ENCODE measurements around the gene MAN1A1. TPM values are rescaled to one million over a fixed set of nuclear protein-coding genes. Genes with fewer than 3 reads are reported as not detected.

MAN1A1 gene
- total and polyA plus RNA-seq, 2 of the 8 experiments (the other 6 are each of a cell fraction or from before 2014, with no cell fraction given) = 1.8 to 5.4 TPM

GRCh38 chr6:119204719-119205118, 144.8 kb downstream of the MAN1A1 start:
- Histone ChIP-seq H3K9me3 (ENCODE audit: insufficient read depth in 2 of 2, low read depth in 1 of 2, low read length in 1 of 2) (no peaks in the 10 kb centered on the region), H4K20me1 (replicated peaks in 1 of 2; ENCODE audit: control insufficient read depth in 1 of 2, insufficient read depth in 2 of 2, low read length in 2 of 2) (no peaks in the 10 kb centered on the region), H3K4ac (replicated peaks; ENCODE audit: insufficient read length, low read depth, low read length) (no peak overlapping the region), H3K27ac (ENCODE audit: low read depth, low read length) (no peak overlapping the region), H4K8ac (ENCODE audit: extremely low read depth, insufficient read depth, low read length) (no peak overlapping the region), H2BK15ac (ENCODE audit: low read length) (no peak overlapping the region), H3K79me2 (ENCODE audit: control insufficient read depth in 1 of 2, insufficient read depth in 2 of 2, low read length in 2 of 2) (no peaks in the 10 kb centered on the region), H2BK120ac (replicated peaks; ENCODE audit: low read depth, low read length) (no peak overlapping the region), H3K36me3 (ENCODE audit: control insufficient read depth in 2 of 4, insufficient read depth in 4 of 4, low read length in 3 of 4) (no peaks in the 10 kb centered on the region), H3K18ac (ENCODE audit: extremely low read depth, low read length) (no peak overlapping the region), H2BK12ac (ENCODE audit: low read depth, low read length) (no peak overlapping the region), H3K79me1 (ENCODE audit: low read depth, low read length) (no peaks in the 10 kb centered on the region), H4K91ac (replicated peaks; ENCODE audit: insufficient read length, low read length) (no peak overlapping the region), H4K5ac (ENCODE audit: insufficient read length, low read depth, low read length) (no peak overlapping the region), H3K9ac (replicated peaks in 1 of 4; ENCODE audit: extremely low read depth in 1 of 4, low read depth in 3 of 4, low read length in 3 of 4) (no peak overlapping the region), H2BK5ac (ENCODE audit: low read depth, low read length) (no peak overlapping the region), H3K27me3 (replicated peaks in 1 of 4; ENCODE audit: control insufficient read depth in 3 of 4, extremely low read depth in 1 of 4, insufficient read depth in 3 of 4, low read length in 3 of 4) (no peaks in the 10 kb centered on the region), H2AFZ (ENCODE audit: low read length) (no peak overlapping the region), H3K56ac (replicated peaks; ENCODE audit: insufficient read length, low read depth, low read length) (no peak overlapping the region), H2AK5ac (ENCODE audit: low read depth, low read length) (no peak overlapping the region), H3K4me3 (ENCODE audit: extremely low read depth in 1 of 4, insufficient read depth in 2 of 4, low read depth in 3 of 4, low read length in 4 of 4) (no peak overlapping the region), H2BK20ac (ENCODE audit: low read length) (no peak overlapping the region), H3K4me1 (replicated peaks in 1 of 4; ENCODE audit: control insufficient read depth in 3 of 4, insufficient read depth in 4 of 4, low read length in 3 of 4) (no peaks in the 10 kb centered on the region), H3K14ac (ENCODE audit: insufficient read length) (no peak overlapping the region), H3K4me2 (ENCODE audit: insufficient read depth in 1 of 2, low read depth in 2 of 2, low read length in 2 of 2) (no peak overlapping the region), H3K23me2 (ENCODE audit: low read depth, low read length) (no peaks in the 10 kb centered on the region), H3K23ac (ENCODE audit: insufficient read length) (no peak overlapping the region)
- ChIA-PET POLR2A (ENCODE audit: partially characterized antibody) (no interaction called here), CTCF (ENCODE audit: partially characterized antibody) (interaction anchor here (1.2 kb wide), 1 partner anchor 75 kb away, joined by 3 read pairs; no protein-coding TSS in a partner anchor)
- FAIRE-seq (no peak), DNase-seq (ENCODE audit: low read depth in 1 of 2, low spot score in 2 of 2) (no peak)
- 97% methylated on average over 3 of the region's 3 CpGs; no CpG with 5 or more reads in 1 of the 2 experiments for WGBS, 2 experiments (ENCODE audit: extremely low coverage in 1 of 2, insufficient coverage in 1 of 2, insufficient read length in 1 of 2, insufficient replicate concordance in 2 of 2, low coverage in 1 of 2, low lambda C conversion rate in 2 of 2, missing lambda C conversion rate in 1 of 2)
- TF ChIP-seq RXRA (IDR thresholded peaks at IDR 0.05; ENCODE audit: insufficient read depth, low read depth, low read length) (no peak), MAFK (IDR thresholded peaks at IDR 0.05; ENCODE audit: low read depth, low read length) (no peak), RAD21 (IDR thresholded peaks at IDR 0.05 in 1 of 2, conservative IDR thresholded peaks at IDR 0.05 in 1 of 2; ENCODE audit: low read depth in 2 of 2, low read length in 2 of 2) (no peak), EP300 (IDR thresholded peaks at IDR 0.05; ENCODE audit: borderline replicate concordance in 1 of 2, low read depth in 2 of 2, low read length in 2 of 2) (no peak), POU5F1 (IDR thresholded peaks at IDR 0.05; ENCODE audit: low read depth, low read length) (no peak), EZH2 (IDR thresholded peaks at IDR 0.05; ENCODE audit: low read depth, low read length, severe bottlenecking) (no peak)
- TF ChIP-seq, protein P1, sequence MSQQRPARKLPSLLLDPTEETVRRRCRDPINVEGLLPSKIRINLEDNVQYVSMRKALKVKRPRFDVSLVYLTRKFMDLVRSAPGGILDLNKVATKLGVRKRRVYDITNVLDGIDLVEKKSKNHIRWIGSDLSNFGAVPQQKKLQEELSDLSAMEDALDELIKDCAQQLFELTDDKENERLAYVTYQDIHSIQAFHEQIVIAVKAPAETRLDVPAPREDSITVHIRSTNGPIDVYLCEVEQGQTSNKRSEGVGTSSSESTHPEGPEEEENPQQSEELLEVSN (IDR thresholded peaks at IDR 0.05) = no peak
